MM.1S (cell line): ENCODE data around the gene ANKS3.

Experiments used
- DNase-seq: peaks from one replicate; pipeline ENCODE4 v3.0.0-alpha.2; 2015
- H2AFZ ChIP-seq: fragments of 300-600 bp; sonication (generic); 2 replicates; pipeline ENCODE4 v1.6.0; 2016; ENCODE audit warnings: antibody characterized with exemption, low read length
- H3F3A ChIP-seq: fragments of 300-600 bp; sonication (generic); 2 replicates; pipeline ENCODE4 v1.6.1; 2016; ENCODE audit warnings: mild to moderate bottlenecking, antibody characterized with exemption, low read length, moderate library complexity, mixed read lengths; ENCODE audit not compliant: insufficient read depth
- H3K27ac ChIP-seq: fragments of 300-600 bp; sonication (generic); 2 replicates; pipeline ENCODE4 v1.5.1; 2016; ENCODE audit warnings: mild to moderate bottlenecking, low read length
- H3K27me3 ChIP-seq: fragments of 300-600 bp; sonication (generic); replicated peaks from 2 replicates; pipeline ENCODE4 v1.6.0; 2016; ENCODE audit warnings: low read length; ENCODE audit not compliant: insufficient read depth
- H3K36me3 ChIP-seq: fragments of 300-600 bp; sonication (generic); replicated peaks from 2 replicates; pipeline ENCODE4 v1.6.1; 2016; ENCODE audit warnings: mild to moderate bottlenecking, low read length, mixed read lengths; ENCODE audit not compliant: insufficient read depth
- H3K4me1 ChIP-seq: fragments of 300-600 bp; sonication (generic); 2 replicates; pipeline ENCODE4 v1.6.1; 2016; ENCODE audit warnings: low read length, mixed read lengths
- H3K4me2 ChIP-seq: fragments of 300-600 bp; sonication (generic); 2 replicates; pipeline ENCODE4 v1.6.0; 2016; ENCODE audit warnings: low read depth, low read length
- H3K4me3 ChIP-seq: fragments of 300-600 bp; sonication (generic); 2 replicates; pipeline ENCODE4 v1.5.1; 2016; ENCODE audit warnings: low read length, mixed read lengths
- H3K79me2 ChIP-seq: fragments of 300-600 bp; sonication (generic); 2 replicates; pipeline ENCODE4 v1.6.1; 2016; ENCODE audit warnings: mixed run types, low read length, mixed read lengths
- H3K9ac ChIP-seq: fragments of 300-600 bp; sonication (generic); 2 replicates; pipeline ENCODE4 v1.6.1; 2016; ENCODE audit warnings: low read length, mixed read lengths
- H3K9me2 ChIP-seq: fragments of 300-600 bp; sonication (generic); replicated peaks from 2 replicates; pipeline ENCODE4 v1.6.1; 2016; ENCODE audit warnings: mild to moderate bottlenecking, low read length, mixed read lengths; ENCODE audit not compliant: insufficient read depth
- H3K9me3 ChIP-seq: fragments of 300-600 bp; sonication (generic); replicated peaks from 2 replicates; pipeline ENCODE4 v1.6.1; 2016; ENCODE audit warnings: mild to moderate bottlenecking, low read length, mixed read lengths; ENCODE audit not compliant: insufficient read depth
- H4K20me1 ChIP-seq: fragments of 300-600 bp; sonication (generic); 2 replicates; pipeline ENCODE4 v1.6.1; 2016; ENCODE audit warnings: mild to moderate bottlenecking, low read length, moderate library complexity, mixed read lengths; ENCODE audit not compliant: insufficient read depth
- EZH2 ChIP-seq: fragments of 300-600 bp; sonication (generic); optimal IDR thresholded peaks from 2 replicates; pipeline ENCODE3; 2017; ENCODE audit warnings: low read depth, mild to moderate bottlenecking, antibody characterized with exemption, low read length, mixed read lengths
- EZH2phosphoT487 ChIP-seq: fragments of 300-600 bp; sonication (generic); IDR thresholded peaks from 2 replicates; pipeline ENCODE4 v1.6.1; 2018; ENCODE audit warnings: antibody characterized with exemption, low read length
- TF ChIP-seq, protein P1 (sequence below): fragments of 300-600 bp; sonication (generic); IDR thresholded peaks from 2 replicates; pipeline ENCODE4 v1.5.1; 2016; ENCODE audit warnings: antibody characterized with exemption, low read length, mixed read lengths

The ANKS3 gene

DNA sequence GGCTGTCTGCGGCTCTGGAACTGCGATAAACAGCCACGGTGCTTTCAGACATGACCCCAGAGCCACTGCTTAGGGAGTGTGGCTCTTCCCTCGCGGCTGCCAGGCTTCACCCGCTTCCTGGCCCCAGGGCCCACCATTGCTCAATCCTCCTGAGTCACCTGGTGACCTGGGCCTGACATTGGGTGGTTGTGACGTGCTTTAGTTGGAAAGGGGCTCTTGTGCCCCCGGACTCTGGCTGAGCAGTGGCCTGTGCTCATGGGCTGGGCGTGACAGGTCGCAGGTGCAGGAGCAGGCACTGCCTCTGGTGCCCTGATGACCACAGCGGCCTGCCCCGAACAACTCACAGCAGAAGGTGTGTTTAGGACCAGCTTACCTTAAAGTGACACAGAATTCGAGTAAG, 49.3 kb downstream of the ANKS3 start:
- no peak for DNase-seq
- H3K27ac ChIP-seq: no peak overlapping the region
- H3K9me3 ChIP-seq: no peaks in the 10 kb centered on the region

DNA sequence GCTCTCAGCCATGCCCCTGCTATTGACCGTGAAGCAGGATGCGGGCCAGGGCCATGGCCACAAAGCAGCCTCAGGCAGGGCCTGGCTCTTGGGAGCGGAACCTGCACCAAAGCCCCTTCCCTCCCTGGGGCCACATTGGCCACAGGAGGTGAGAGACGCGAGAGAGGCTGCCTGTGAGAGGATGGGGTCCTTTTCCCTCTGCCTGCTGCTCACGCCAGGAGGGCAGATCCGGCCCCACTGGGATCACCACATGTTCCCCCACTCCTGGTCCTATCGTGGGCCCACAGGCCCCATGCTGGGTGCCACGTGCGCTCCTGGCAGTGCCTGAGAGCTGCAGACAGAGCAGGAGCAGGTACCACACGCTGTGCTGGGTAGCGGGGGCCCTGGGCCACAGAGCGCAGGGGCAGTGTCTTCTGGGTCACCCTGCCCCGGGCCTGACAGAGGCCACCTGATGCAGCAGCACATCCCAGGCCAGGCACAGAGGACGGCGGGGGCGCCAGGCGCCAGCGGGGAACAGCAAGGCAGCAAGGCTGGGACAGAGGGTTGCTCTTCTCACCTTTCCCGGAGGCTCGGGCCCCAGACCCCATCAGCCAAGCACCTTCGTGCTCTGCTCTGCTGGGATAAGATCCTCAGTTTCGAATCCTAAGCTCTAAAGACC, 49.9 kb downstream of the ANKS3 start:
- no peaks in the 10 kb centered on the region for H3K27me3 ChIP-seq
- no peaks in the 10 kb centered on the region for H3K79me2 ChIP-seq
- no peaks in the 10 kb centered on the region for H3K4me1 ChIP-seq
- TF ChIP-seq, protein P1, sequence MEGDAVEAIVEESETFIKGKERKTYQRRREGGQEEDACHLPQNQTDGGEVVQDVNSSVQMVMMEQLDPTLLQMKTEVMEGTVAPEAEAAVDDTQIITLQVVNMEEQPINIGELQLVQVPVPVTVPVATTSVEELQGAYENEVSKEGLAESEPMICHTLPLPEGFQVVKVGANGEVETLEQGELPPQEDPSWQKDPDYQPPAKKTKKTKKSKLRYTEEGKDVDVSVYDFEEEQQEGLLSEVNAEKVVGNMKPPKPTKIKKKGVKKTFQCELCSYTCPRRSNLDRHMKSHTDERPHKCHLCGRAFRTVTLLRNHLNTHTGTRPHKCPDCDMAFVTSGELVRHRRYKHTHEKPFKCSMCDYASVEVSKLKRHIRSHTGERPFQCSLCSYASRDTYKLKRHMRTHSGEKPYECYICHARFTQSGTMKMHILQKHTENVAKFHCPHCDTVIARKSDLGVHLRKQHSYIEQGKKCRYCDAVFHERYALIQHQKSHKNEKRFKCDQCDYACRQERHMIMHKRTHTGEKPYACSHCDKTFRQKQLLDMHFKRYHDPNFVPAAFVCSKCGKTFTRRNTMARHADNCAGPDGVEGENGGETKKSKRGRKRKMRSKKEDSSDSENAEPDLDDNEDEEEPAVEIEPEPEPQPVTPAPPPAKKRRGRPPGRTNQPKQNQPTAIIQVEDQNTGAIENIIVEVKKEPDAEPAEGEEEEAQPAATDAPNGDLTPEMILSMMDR: no peak
- TF ChIP-seq EZH2: no peak
- H3K27ac ChIP-seq: no peak overlapping the region
- no peak for DNase-seq
- H2AFZ ChIP-seq: no peak overlapping the region
- no peaks in the 10 kb centered on the region for H3K36me3 ChIP-seq
- no peak overlapping the region for H3K9ac ChIP-seq
- no peaks in the 10 kb centered on the region for H3K9me2 ChIP-seq
- H3K4me2 ChIP-seq: no peak overlapping the region
- H4K20me1 ChIP-seq: no peaks in the 10 kb centered on the region
- no peaks in the 10 kb centered on the region for H3F3A ChIP-seq
- H3K4me3 ChIP-seq: no peak overlapping the region
- H3K9me3 ChIP-seq: no peaks in the 10 kb centered on the region

More for the DNA sequence above, 49.3 kb downstream of the ANKS3 start:
- no peaks in the 10 kb centered on the region for H4K20me1 ChIP-seq
- no peaks in the 10 kb centered on the region for H3K27me3 ChIP-seq
- no peaks in the 10 kb centered on the region for H3K79me2 ChIP-seq
- H3K4me2 ChIP-seq: no peak overlapping the region
- H3K9me2 ChIP-seq: no peaks in the 10 kb centered on the region
- H3K36me3 ChIP-seq: no peaks in the 10 kb centered on the region
- no peak overlapping the region for H3K4me3 ChIP-seq
- no peak overlapping the region for H3K9ac ChIP-seq
- TF ChIP-seq EZH2 (no peak), EZH2phosphoT487 (no peak)
- TF ChIP-seq, protein P1: no peak
- H3F3A ChIP-seq: no peaks in the 10 kb centered on the region
- no peak overlapping the region for H2AFZ ChIP-seq
- H3K4me1 ChIP-seq: no peaks in the 10 kb centered on the region

DNA sequence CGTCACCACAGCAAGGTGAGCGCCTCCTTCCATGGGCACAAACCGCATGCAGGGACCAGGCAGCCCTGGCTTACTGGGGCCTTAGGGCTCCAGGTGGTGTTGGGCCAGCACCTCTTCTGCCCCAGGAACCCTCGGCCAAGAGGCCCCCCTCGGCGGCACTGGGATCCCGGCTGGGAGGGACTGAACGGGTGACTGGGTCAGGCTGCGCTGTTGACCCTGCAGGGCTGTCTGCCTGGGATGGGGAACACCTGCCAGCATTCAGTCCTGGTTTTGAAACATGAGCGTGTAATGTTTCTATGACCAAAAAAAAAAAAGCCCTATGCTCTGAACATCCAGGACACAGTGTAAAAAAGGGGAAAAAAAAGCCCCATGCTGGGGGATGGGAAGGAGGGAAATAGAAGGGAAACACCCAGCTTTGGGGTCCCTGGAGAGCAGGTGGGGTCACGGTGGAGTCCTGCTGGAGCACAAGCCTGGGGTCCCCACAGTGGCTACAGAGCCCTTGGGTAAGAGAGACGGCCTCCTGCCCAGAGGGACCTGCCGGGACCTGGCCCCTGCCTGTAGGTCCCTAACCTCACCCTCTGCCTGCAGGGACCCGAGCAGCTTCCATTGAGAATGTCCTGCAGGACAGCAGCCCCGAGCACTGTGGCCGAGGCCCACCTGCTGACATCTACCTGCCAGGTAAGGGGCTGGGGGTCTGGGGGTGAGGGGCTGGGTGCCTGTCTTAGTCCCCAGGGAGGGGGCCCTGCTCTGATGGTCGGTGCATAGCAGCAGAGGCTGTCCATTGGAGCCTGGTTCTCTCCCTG, 50.6 kb downstream of the ANKS3 start:
- no peak overlapping the region for H2AFZ ChIP-seq

More for the DNA sequence above, 50.6 kb downstream of the ANKS3 start:
- Histone ChIP-seq H3K27me3 (no peaks in the 10 kb centered on the region), H4K20me1 (no peaks in the 10 kb centered on the region), H3K79me2 (no peaks in the 10 kb centered on the region), H3K9me3 (no peaks in the 10 kb centered on the region), H3K9ac (no peak overlapping the region), H3K9me2 (no peaks in the 10 kb centered on the region), H3K4me2 (no peak overlapping the region), H3K36me3 (no peaks in the 10 kb centered on the region), H3F3A (no peaks in the 10 kb centered on the region), H3K4me3 (no peak overlapping the region), H3K27ac (no peak overlapping the region), H3K4me1 (no peaks in the 10 kb centered on the region)
- TF ChIP-seq, protein P1: no peak
- no peak for DNase-seq
